ENCODE measurements around the gene CCND3.
"Not testable (repeated sequence)": the region's sequence is repeated elsewhere in the genome, so short reads cannot be mapped to it uniquely, and the experiment has no call there.

Gene CCND3

GRCh38 chr6:41947581-41948220 is 6.1 kb upstream of the CCND3 start:
- FAIRE-seq = no peak

GRCh38 chr6:41943456-41943855 is 1.8 kb upstream of the CCND3 start:
- no peak for FAIRE-seq

- not testable (repeated sequence) for FAIRE-seq
Observed at GRCh38 chr6:41942882-41943281, 1.3 kb upstream of the CCND3 start.

GRCh38 chr6:41942067-41942851 is 651 bp upstream of the CCND3 start:
- no peak for FAIRE-seq

- no peak for FAIRE-seq
Observed at GRCh38 chr6:41940759-41941279, 789 bp downstream of the CCND3 start.

GRCh38 chr6:41939848-41940758 is 1.5 kb downstream of the CCND3 start:
- no peak for FAIRE-seq

- no peak for FAIRE-seq
Observed at GRCh38 chr6:41939176-41939847, 2.3 kb downstream of the CCND3 start.

GRCh38 chr6:41938590-41939175 is 2.9 kb downstream of the CCND3 start:
- FAIRE-seq = no peak

GRCh38 chr6:41937861-41938574 is 3.6 kb downstream of the CCND3 start:
- no peak for FAIRE-seq

- no peak for FAIRE-seq
Observed at GRCh38 chr6:41937472-41937860, 4.1 kb downstream of the CCND3 start.

GRCh38 chr6:41936073-41936837 is 5.4 kb downstream of the CCND3 start:
- no peak for FAIRE-seq

- FAIRE-seq = no peak
Observed at GRCh38 chr6:41935685-41936072, 5.9 kb downstream of the CCND3 start.

GRCh38 chr6:41935193-41935574 is 6.4 kb downstream of the CCND3 start:
- FAIRE-seq = no peak

GRCh38 chr6:41934278-41935192 is 7.1 kb downstream of the CCND3 start:
- no peak for FAIRE-seq

GRCh38 chr6:41932378-41932777 is 9.2 kb downstream of the CCND3 start:
- FAIRE-seq = no peak

- no peak for FAIRE-seq
Observed at GRCh38 chr6:41931792-41932191, 9.8 kb downstream of the CCND3 start.

- no peak for FAIRE-seq
Observed at GRCh38 chr6:41929924-41930323, 11.7 kb downstream of the CCND3 start.

GRCh38 chr6:41927253-41927652 is 14.4 kb downstream of the CCND3 start:
- FAIRE-seq = no peak

- no peak for FAIRE-seq
Observed at GRCh38 chr6:41922154-41922553, 19.5 kb downstream of the CCND3 start.

- no peak for FAIRE-seq
Observed at GRCh38 chr6:41921712-41921998, 20.0 kb downstream of the CCND3 start.
